ENCODE data around the gene SLC27A5. TPM values are rescaled to one million over a fixed set of nuclear protein-coding genes. Genes with fewer than 3 reads are reported as not detected.
A peak's percentile ranks its signal among the peaks of the same experiment; 100 is the strongest.
"Not testable (repeated sequence)": the region's sequence is repeated elsewhere in the genome, so short reads cannot be mapped to it uniquely, and the experiment has no call there.

SLC27A5 gene
- polyA plus RNA-seq, 3 donors, result 8.0 to 9.9 (median 9.7) TPM

GRCh38 chr19:58471736-58472135 lies 40.1 kb downstream of the SLC27A5 start:
- DNase-seq (ENCODE audit: low read depth in 3 of 3, low spot score in 2 of 3), result no peak

DNA sequence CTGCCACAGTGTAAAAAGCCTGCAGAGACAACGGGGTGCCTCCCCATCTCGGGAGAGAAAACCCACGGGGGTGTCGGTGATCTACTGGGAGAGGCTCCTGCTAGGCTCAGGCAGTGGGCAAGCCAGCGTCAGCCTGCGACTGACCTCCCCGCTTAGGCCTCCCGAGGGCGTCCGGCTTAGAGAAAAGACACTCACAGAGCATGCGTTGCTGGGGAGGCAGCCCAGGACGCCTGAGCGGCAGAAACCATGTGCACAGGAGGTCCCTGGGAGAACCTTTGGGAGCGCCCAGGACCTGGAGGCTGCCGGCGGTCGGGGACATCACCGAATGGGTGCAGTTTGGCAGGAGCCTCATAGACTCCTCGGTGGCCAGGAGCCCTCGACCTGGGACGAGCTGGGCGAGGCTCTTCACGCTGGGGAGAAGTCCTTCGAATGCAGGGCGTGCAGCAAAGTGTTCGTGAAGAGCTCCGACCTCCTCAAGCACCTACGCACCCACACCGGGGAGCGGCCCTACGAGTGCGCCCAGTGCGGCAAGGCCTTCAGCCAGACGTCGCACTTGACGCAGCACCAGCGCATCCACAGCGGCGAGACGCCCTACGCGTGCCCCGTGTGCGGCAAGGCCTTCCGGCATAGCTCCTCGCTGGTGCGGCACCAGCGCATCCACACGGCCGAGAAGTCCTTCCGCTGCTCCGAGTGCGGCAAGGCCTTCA lies 40.8 kb downstream of the SLC27A5 start:
- not testable (repeated sequence) for DNase-seq (ENCODE audit: low read depth in 3 of 3, low spot score in 2 of 3)

- no peak for DNase-seq (ENCODE audit: low read depth in 3 of 3, low spot score in 2 of 3)
These were observed 42.4 kb downstream of the SLC27A5 start for GRCh38 chr19:58469241-58470013.

DNA sequence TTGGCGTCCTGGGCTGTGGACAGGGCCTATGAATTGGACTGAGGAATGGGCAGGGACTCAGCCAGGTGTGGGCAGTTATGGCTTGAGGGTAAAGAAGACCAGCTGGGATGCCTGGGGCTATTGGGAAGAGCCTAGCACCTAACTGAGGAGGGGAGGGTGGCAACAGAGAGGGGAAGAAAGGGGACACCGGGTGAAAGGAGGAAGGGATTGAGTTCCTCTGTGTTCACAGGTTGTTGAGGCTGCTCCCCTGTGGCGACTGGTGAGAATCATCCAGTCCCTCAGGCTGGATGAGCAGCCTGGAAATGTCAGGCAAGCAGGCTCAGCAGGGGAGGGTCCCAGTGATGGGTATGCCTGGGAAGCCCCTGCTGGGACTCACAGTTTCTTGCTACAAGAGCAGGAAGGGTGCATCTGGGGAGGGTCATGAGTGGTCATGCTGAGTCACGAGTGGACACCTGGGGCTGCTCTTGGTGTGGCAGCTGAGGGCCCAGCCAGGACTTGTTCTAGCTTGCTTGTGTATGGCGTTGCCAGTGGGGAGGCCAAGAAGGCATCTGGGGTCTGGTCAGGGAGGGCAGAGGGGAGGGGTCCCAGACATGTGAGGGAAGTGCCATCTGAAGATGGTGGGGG lies 43.5 kb downstream of the SLC27A5 start:
- DNase-seq (ENCODE audit: low read depth in 3 of 3, low spot score in 2 of 3), result no peak

GRCh38 chr19:58466760-58467589 lies 44.8 kb downstream of the SLC27A5 start, which contains the start of gene ZNF324:
Gene ZNF324 (plus strand): TSS chr19:58467080. CDS start chr19:58469186, 2,106 bp downstream.
- DNase-seq (ENCODE audit: low read depth in 3 of 3, low spot score in 2 of 3), result peak; percentile 88 to 95 (median 93)

- no peak for DNase-seq (ENCODE audit: low read depth in 3 of 3, low spot score in 2 of 3)
These were observed 45.6 kb downstream of the SLC27A5 start for GRCh38 chr19:58466089-58466759.

DNA sequence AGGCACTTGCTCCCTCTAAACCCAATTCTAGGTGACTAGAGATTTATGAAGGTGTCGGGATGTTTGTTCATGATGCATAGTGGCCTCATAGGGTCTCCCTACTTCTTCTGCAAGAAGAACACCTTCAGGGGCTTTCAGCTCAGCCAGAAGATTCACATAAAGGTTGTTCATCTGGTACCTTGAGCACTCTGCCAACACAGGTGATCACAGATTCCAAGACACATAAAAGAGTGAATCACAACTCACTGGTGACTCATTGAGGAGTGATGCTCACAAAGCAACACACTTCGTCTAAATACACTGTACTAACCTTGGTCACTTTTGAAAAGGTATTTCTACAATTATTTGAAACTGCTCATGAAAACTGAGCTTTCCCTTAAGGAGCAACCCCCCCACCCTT lies 51.8 kb downstream of the SLC27A5 start:
- no peak for DNase-seq (ENCODE audit: low read depth in 3 of 3, low spot score in 2 of 3)

DNA sequence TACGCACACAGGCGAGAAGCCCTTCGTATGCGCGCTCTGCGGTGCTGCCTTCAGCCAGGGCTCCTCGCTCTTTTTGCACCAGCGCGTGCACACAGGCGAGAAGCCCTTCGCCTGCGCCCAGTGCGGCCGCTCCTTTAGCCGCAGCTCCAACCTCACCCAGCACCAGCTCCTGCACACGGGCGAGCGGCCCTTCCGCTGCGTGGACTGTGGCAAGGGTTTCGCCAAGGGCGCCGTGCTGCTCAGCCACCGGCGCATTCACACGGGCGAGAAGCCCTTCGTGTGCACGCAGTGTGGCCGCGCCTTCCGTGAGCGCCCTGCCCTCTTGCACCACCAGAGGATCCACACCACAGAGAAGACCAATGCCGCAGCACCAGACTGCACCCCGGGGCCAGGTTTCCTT lies 55.7 kb downstream of the SLC27A5 start:
- no peak for DNase-seq (ENCODE audit: low read depth in 3 of 3, low spot score in 2 of 3)

DNA sequence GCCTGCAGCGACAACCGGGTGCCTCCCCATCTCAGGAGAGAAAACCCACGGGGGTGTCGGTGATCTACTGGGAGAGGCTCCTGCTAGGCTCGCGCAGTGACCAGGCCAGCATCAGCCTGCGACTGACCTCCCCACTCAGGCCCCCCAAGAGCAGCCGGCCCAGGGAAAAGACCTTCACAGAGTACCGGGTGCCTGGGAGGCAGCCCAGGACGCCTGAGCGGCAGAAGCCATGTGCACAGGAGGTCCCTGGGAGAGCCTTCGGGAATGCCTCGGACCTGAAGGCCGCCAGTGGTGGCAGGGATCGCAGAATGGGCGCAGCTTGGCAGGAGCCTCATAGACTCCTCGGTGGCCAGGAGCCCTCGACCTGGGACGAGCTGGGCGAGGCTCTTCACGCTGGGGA lies 56.5 kb downstream of the SLC27A5 start:
- DNase-seq (ENCODE audit: low read depth in 3 of 3, low spot score in 2 of 3), result no peak

DNA sequence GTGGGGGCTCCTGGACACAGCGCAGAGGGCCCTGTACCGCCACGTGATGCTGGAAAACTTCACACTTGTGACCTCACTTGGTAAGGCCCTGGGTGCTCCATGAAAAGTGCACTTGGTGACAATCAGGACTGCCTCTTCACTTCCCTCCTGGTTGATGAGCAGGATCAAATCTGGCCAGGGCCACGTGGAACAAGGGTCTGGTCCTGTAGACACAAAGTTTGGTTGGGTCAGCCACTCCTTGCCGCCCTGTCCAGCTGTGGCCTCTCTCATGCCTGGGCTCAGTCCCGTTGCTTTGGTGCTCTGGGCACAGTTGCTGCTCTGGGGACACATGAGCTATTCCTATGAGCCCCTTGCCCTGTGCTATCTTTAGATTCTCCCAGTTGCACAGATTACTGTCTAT lies 58.0 kb downstream of the SLC27A5 start:
- no peak for DNase-seq (ENCODE audit: low read depth in 3 of 3, low spot score in 2 of 3)

GRCh38 chr19:58451358-58452101 lies 60.3 kb downstream of the SLC27A5 start, which contains the start of gene ZNF324B:
Gene ZNF324B (plus strand): TSS chr19:58451622. CDS start chr19:58453702, 2,080 bp downstream.
- DNase-seq (ENCODE audit: low read depth in 3 of 3, low spot score in 2 of 3), result peak; percentile 89 to 95 (median 91)

GRCh38 chr19:58450856-58451357 lies 60.9 kb downstream of the SLC27A5 start:
- no peak for DNase-seq (ENCODE audit: low read depth in 3 of 3, low spot score in 2 of 3)

DNA sequence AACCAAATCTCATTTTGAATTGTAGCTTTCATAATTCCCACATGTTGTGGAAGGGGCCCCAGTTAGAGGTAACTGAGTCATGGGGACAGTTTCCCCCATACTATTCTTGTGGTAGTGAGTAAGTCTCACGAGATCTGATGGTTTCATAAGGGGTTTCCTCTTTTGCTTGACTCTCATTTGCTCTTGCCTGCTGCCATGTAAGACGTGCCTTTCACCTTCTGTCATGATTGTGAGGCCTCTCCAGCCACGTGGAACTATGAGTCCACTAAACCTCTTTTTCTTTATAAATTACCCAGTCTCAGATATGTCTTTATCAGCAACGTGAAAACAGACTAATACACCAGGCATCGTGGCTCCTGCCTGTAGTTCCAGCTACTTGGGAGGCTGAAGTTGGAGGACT lies 61.8 kb downstream of the SLC27A5 start:
- not testable (repeated sequence) for DNase-seq (ENCODE audit: low read depth in 3 of 3, low spot score in 2 of 3)

- DNase-seq (ENCODE audit: low read depth in 3 of 3, low spot score in 2 of 3), result not testable (repeated sequence)
These were observed 62.9 kb downstream of the SLC27A5 start for GRCh38 chr19:58448860-58449259.

Other genes with a start within 250 kb of the SLC27A5 start
- 1 to 10 TPM; 6.1 to 6.6 (median 6.5) TPM for gene ZNF8, start 233.0 kb downstream of the SLC27A5 start, polyA plus RNA-seq (ENCODE audit: insufficient read length in 3 of 3)
- gene ERVK3-1, start 206.6 kb downstream of the SLC27A5 start, polyA plus RNA-seq (ENCODE audit: insufficient read length in 3 of 3), result 10 to 100 TPM; 44.8 to 53.6 (median 49.3) TPM
- gene ZSCAN22, start 185.0 kb downstream of the SLC27A5 start, polyA plus RNA-seq (ENCODE audit: insufficient read length in 3 of 3), result 1 to 10 TPM; 3.4 to 4.0 (median 3.5) TPM
- under 1 TPM; 0.60 to 0.79 (median 0.76) TPM for gene A1BG, start 158.5 kb downstream of the SLC27A5 start, polyA plus RNA-seq (ENCODE audit: insufficient read length in 3 of 3)
- gene ZNF497, start 149.2 kb downstream of the SLC27A5 start, polyA plus RNA-seq (ENCODE audit: insufficient read length in 3 of 3), result 1 to 10 TPM; 3.3 to 3.9 (median 3.5) TPM
- 1 to 10 TPM; 2.2 to 3.0 (median 2.6) TPM for gene ZNF837, start 131.0 kb downstream of the SLC27A5 start, polyA plus RNA-seq (ENCODE audit: insufficient read length in 3 of 3)
- 100 to 1,000 TPM; 846 to 997 (median 995) TPM for gene RPS5, start 124.7 kb downstream of the SLC27A5 start, polyA plus RNA-seq (ENCODE audit: insufficient read length in 3 of 3)
- not detected for gene RNF225, start 116.3 kb downstream of the SLC27A5 start, polyA plus RNA-seq (ENCODE audit: insufficient read length in 3 of 3)
- 10 to 100 TPM; 13.7 to 16.5 (median 14.3) TPM for gene ZNF584, start 103.3 kb downstream of the SLC27A5 start, polyA plus RNA-seq (ENCODE audit: insufficient read length in 3 of 3)
- gene ZNF132, start 71.8 kb downstream of the SLC27A5 start, polyA plus RNA-seq (ENCODE audit: insufficient read length in 3 of 3), result 10 to 100 TPM; 14.7 to 16.8 (median 16.6) TPM
- gene ZNF324B, start 60.4 kb downstream of the SLC27A5 start, polyA plus RNA-seq (ENCODE audit: insufficient read length in 3 of 3), result 1 to 10 TPM; 5.0 to 5.5 (median 5.3) TPM
- gene ZNF324, start 44.9 kb downstream of the SLC27A5 start, polyA plus RNA-seq (ENCODE audit: insufficient read length in 3 of 3), result 1 to 10 TPM; 8.9 to 9.3 (median 9.0) TPM
- 10 to 100 TPM; 12.4 to 14.3 (median 12.6) TPM for gene ZNF446, start 35.6 kb downstream of the SLC27A5 start, polyA plus RNA-seq (ENCODE audit: insufficient read length in 3 of 3)
- gene ZBTB45, start 7.8 kb upstream of the SLC27A5 start, polyA plus RNA-seq (ENCODE audit: insufficient read length in 3 of 3), result 10 to 100 TPM in 1 of 3 donors, 1 to 10 TPM in 2; 7.8 to 10.5 (median 10.0) TPM
- gene TRIM28, start 32.1 kb upstream of the SLC27A5 start, polyA plus RNA-seq (ENCODE audit: insufficient read length in 3 of 3), result 100 to 1,000 TPM; 682 to 734 (median 690) TPM
- 100 to 1,000 TPM; 124 to 134 (median 127) TPM for gene CHMP2A, start 43.1 kb upstream of the SLC27A5 start, polyA plus RNA-seq (ENCODE audit: insufficient read length in 3 of 3)
- 10 to 100 TPM; 79.4 to 99.8 (median 86.5) TPM for gene UBE2M, start 46.6 kb upstream of the SLC27A5 start, polyA plus RNA-seq (ENCODE audit: insufficient read length in 3 of 3)
- 10 to 100 TPM; 20.9 to 22.9 (median 21.3) TPM for gene MZF1, start 61.3 kb upstream of the SLC27A5 start, polyA plus RNA-seq (ENCODE audit: insufficient read length in 3 of 3)

All from right renal cortex interstitium (tissue), 3 donors.